Caki2 (cell line): ENCODE results near the gene IRF3. TPM values are rescaled to one million over a fixed set of nuclear protein-coding genes. Genes with fewer than 3 reads are reported as not detected.
A peak's percentile ranks its signal among the peaks of the same experiment; 100 is the strongest.

ENCODE experiments used
- DNase-seq: peaks from one replicate; pipeline ENCODE4 v3.0.0-alpha.2; 2015; ENCODE audit warnings: low read depth
- in situ Hi-C: cut with HindIII; loops from 2 replicates; pipeline ENCODE4 v1.10.0; 2016; ENCODE audit warnings: low sequenced_read_pairs, low pct_unique_long_range_greater_than_20kb, mixed read lengths
- total RNA-seq: library from RNA; depleted of rRNA; stranded (reverse); fragments of >200 nt; shearing (Covaris generic); gene quantifications from 2 replicates; pipeline ENCODE4 v1.2.3, GENCODE V29; 2014; ENCODE audit warnings: low replicate concordance

The IRF3 gene
- total RNA-seq, 1 experiment from 2014 or later: 116 TPM

DNA sequence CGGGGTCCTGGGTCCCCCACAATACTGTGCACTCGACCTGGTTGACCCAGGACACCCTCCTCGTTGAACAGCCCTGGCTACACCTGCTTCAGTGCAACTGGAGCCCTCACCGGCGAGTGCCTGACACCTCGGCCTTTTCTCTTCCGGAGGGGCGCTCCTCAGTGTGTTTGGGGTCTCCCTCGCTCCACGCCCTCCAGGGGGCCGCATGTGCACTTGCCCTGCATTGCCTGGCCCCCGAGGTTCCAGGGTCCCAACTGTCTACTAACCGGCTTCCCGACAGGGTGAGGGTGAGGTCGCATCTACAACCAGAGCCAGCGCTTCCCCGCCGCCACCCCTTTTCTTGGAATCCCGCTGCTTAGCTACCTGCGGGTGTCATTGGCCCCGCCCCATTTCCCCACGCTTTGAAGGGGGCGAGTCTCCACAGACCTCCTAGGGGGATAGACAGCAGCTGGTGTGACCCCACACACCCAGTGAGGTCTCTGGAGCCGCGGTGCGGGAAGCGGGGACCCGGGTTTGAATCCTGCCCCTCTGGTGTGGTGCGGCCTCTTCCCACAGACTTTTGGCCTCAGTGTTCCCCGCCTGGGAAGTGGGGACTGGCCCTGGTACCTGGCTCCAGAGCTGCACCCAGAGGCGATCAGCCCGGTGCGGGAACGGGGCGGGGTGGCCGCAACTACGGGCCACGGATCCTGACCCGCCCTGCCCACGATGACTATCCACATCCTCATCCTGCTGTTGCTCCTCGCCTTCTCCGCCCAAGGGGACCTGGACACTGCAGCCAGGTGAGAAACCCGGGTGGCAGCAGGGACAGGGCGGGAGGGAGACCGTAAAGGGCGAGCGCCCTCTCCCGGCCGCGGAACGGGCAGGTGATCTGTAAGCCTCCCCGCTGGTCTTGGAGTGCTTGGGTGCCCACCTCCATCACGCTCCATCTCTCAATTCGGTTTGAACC is 23.7 kb upstream of the IRF3 start, which contains the start of gene ADM5:
Gene ADM5, plus strand, starts transcription at position 462 of the 946 bp plus-strand sequence. Its CDS starts 244 bp downstream, at position 706.
- in situ Hi-C loops: no loop called here
- no peak for DNase-seq

DNA sequence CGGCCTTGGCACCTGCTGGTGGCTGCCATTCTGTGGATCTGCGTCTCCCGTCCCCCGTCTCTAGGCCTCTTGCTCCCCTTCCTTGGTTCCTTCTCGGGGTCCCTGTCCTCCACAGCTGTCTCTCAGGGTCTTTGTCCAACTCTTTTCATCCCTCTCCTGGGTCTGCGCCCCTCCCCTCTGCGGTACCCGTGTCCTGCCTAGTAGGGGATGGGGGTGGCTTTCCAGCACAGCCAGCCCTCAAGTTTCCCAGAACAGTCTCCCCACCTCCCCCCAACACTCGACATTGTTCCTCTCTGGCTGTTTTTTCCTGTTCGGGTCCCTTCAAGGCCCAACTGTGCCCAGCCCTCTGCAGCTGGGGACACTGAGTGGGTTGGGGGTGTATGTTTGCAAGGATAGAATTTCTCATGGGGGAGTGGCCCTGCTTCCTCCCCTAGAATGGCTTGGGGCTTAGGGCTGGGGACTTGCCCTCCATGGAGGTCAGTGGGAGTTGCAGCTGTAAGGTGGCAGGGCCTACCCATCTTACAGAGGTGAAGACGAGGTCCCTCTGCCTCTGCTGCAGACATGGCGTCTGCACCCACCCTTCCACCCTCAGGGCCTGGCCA is 23.0 kb upstream of the IRF3 start:
- in situ Hi-C loops: no loop called here

DNA sequence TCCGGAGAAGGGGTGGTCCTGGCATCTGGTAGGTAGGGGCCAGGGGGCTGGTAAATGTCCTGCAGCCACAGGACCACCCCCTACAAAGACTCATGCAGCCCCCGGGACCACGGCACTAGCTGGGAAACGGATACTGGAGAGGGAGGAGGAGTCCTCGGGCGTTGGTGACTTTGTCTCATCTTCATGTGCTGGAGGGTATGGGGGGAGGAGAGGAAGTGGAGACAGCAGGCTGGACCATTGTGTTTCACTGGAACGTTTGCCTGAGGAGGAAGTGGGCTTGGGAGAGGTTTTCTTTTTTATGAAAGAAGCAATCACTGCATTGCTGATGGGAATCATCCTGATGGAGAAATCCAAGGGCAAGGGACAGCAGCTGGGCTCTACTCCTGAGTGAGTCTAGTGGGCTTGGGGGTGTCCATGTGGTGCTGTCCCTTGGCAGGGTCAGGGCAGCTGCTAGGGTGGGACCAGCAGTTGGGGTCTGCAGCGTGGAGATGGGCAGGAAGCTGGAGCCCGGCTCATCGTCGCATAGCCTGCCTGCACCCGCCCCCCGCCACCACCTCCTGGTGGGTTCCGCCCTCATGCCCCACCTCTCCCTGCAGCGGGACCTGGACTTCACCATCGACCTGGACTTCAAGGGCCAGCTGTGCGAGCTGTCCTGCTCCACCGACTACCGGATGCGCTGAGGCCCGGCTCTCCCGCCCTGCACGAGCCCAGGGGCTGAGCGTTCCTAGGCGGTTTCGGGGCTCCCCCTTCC is 22.1 kb upstream of the IRF3 start:
- in situ Hi-C loops: no loop called here
- DNase-seq: no peak

More for the DNA sequence above, 23.0 kb upstream of the IRF3 start:
- no peak for DNase-seq

- DNase-seq: no peak
- in situ Hi-C loops: no loop called here
Observed at GRCh38 chr19:49687150-49687549, 21.5 kb upstream of the IRF3 start.

- in situ Hi-C loops: no loop called here
- DNase-seq: no peak
Observed at GRCh38 chr19:49686503-49687088, 20.9 kb upstream of the IRF3 start.

- in situ Hi-C loops: no loop called here
- no peak for DNase-seq
Observed at GRCh38 chr19:49685845-49686332, 20.2 kb upstream of the IRF3 start.

DNA sequence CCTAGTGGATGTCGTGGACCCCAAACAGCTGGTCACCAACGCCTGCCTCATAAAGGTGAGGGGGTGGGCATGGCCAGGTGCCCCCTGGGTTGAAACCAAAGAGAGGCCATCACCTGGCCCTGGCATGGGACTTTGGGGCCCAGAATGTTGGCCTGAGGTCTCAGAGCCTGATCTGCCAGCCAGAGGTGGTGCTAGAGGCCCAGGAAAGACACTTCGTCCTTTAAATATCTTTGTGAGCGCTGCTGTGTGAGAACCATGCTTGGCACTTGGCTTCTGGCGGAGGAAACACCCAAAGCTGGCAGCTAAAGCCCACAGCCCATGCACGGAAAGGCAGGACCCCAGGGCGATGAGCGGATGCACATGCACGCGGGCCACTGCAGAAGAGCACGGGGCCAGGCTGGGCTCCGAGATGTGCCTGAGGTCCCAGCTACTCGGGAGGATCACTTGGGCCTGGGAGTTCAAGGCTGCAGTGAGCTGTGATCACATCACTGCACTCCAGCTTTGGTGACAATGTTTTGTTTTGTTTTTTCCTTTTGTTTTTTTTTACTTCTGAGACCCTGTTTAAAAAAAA is 19.4 kb upstream of the IRF3 start:
- in situ Hi-C loops: no loop called here
- DNase-seq: no peak

DNA sequence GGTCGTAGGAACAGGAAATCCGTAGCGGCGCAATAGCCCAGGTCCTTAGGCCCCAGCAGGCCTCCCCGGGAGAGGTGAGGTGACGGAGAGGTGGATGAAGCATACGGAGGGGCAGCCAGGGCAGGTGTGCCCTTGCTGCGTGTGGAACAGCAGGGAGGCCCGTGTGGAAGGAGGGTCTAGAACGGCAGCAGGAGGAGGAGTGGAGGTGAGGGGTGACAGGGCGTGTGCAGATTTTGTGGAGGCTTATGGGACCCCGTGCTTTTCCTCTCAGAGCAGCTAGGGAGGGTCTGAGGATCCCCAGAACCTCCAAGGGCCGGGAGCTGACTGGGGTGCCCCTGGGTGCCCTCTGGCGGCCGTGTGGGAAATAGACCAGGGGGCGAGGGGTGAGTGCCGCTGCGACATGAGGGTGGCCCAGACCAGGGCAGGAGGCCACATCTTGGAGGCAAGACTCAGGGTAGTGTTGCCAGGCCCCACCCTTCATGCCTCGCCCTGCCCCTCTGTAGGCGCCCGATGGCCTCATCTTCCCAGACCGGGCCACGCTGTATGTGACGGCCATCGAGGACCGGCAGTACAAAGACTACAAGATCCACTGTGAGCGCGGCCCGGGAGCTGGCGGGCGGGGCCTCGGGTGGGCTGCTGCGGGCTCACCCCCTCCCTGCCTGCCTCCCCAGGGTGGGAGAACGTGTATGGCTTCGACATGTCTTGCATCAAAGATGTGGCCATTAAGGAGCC is 18.8 kb upstream of the IRF3 start:
- in situ Hi-C loops: no loop called here
- no peak for DNase-seq

DNA sequence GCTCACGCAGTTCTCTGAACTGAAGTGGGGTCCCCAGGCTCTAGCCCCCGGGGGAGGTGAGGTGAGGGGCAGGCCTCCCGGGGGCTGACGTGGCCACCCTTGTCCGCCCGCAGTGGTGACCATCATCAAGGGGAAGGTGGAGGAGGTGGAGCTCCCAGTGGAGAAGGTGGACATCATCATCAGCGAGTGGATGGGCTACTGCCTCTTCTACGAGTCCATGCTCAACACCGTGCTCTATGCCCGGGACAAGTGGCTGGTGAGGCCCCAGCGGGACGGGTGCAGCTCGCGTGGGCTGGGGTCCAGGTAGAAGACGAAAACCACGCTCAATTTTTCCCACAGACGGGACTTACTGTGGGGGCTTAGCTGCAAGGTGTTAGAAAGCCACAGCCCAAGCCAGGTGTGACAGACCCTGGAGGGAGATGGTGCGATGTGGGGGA is 18.2 kb upstream of the IRF3 start:
- in situ Hi-C loops: no loop called here
- no peak for DNase-seq

- in situ Hi-C loops: no loop called here
- no peak for DNase-seq
Observed at GRCh38 chr19:49682274-49682673, 16.6 kb upstream of the IRF3 start.

GRCh38 chr19:49681830-49682229 is 16.2 kb upstream of the IRF3 start:
- DNase-seq: no peak
- in situ Hi-C loops: no loop called here

GRCh38 chr19:49680421-49681351 is 15.0 kb upstream of the IRF3 start:
- peak; percentile 71 for DNase-seq
- in situ Hi-C loops: no loop called here

DNA sequence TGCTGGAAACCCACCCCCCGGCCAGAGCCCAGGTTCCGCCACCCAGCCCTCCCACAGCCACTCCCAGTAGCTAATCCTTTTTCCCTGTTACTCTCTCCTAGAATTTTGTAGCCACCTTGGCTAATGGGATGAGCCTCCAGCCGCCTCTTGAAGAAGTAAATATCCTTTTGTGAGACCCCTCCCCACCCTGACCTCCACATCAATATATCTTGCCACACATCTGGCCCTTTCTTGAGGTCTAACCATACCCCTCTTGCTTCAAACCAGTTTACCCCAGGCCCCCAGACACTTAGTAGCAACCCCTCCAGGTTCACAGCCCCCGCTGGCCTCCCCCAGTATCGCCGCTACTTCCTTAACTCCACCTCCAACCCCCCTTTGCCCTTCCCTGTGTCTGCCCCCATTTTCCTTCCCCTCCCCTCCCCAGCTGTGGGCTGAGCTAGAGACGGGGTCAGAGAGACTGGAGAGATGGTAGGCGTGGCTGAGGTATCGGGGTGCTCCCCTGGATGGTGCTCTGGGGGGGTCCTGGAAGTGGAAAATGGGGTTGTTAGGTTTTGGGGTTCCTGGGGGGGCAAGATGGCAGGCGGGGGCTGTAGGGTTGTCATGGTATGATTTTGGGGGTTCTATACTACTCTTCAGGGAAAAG is 14.2 kb upstream of the IRF3 start:
- no peak for DNase-seq
- in situ Hi-C loops: no loop called here

GRCh38 chr19:49678985-49679770 is 13.5 kb upstream of the IRF3 start:
- in situ Hi-C loops: no loop called here

DNA sequence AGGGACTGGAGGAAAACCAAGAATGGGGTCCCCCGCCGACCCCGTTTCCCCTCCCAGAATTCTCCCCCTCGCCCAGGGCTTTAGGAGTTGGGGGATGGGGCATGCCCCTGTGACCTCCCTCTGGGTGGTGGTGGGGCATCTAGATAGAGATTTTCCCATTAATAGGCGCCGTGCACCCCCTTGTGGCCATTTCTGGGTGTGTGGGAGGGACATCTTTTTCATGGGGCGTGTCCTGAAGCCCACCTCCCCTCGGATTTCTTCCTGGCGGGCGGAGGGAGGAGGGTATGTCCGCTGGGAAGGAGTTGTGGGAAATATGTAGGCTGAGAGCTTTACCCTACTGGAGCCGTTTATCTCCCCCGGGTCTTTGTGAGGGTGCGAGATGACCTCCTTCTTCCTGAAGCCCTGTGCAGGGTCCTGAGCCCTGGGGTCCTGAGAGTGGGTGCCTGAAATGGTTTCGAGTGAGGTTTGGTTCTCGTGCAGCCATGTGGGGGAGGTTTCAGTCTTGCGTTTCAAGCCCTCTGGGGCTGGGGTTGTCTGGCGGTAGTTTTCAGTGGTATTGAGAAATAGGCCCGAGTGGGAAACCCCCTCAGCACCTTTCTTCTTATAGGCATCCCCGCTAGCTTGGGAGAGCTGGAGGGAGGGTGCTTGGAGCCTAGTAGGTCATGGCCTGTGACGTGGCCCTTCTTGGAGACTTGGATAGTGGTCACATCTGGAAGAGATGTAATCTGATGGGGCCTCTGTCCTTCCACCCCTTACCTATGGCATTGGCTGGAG is 12.4 kb upstream of the IRF3 start:
- DNase-seq: peak; percentile 68
- in situ Hi-C loops: no loop called here

More at GRCh38 chr19:49678985-49679770, 13.5 kb upstream of the IRF3 start:
- no peak for DNase-seq
